ENCODE results near the gene TCAP. TPM values are rescaled to one million over a fixed set of nuclear protein-coding genes. Genes with fewer than 3 reads are reported as not detected.
A peak's percentile ranks its signal among the peaks of the same experiment; 100 is the strongest.

Gene TCAP
- total and polyA plus RNA-seq, 2 donors (not counting 1 experiment from before 2014, with no cell fraction given) = 0.05 to 0.17 TPM

DNA sequence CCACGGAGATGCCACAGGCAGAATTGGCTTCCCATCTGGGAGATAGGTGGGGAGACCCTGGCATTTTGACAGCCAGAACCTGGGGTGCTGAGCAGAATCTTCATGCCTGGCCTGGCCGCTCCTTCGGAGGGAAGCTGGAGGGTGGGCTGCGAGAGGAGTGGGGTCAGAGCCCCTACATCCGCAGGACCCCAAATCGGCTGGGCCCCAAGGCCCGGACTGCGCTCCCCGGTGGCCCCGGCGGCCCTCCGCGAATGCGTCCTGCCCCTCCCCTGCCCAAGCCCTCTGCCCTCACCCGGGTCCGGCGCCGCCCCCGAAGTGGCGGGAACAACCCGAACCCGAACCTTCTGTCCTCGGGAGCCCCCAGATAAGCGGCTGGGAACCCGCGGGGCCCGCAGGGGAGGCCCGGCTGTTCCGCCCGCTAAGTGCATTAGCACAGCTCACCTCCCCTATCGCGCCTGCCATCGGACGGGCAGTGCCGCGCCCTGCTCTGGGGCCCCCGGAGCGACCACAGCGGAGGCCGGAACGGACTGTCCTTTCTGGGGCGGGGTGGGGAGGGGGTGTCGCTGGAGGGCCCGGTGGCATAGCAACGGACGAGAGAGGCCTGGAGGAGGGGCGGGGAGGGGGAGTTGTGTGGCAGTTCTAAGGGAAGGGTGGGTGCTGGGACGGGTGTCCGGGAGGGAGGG, 2.3 kb downstream of the TCAP start:
- H3K4me2 ChIP-seq (ENCODE audit: extremely low read depth, insufficient read depth, low read length) = no peak overlapping the region
- H3K4me1 ChIP-seq (ENCODE audit: control insufficient read depth, extremely low read depth, insufficient read depth, low read length) = peaks cover 2% of the 10 kb centered on the region
- H3K4me3 ChIP-seq (replicated peaks in 1 of 4; ENCODE audit: control extremely low read depth in 1 of 4, insufficient read depth in 1 of 4, low read depth in 3 of 4, low read length in 4 of 4) = no peak overlapping the region
- peak; percentile 73 for TF ChIP-seq EZH2 (IDR thresholded peaks at IDR 0.05; ENCODE audit: low read length, missing control alignments)
- TF ChIP-seq, protein P1, sequence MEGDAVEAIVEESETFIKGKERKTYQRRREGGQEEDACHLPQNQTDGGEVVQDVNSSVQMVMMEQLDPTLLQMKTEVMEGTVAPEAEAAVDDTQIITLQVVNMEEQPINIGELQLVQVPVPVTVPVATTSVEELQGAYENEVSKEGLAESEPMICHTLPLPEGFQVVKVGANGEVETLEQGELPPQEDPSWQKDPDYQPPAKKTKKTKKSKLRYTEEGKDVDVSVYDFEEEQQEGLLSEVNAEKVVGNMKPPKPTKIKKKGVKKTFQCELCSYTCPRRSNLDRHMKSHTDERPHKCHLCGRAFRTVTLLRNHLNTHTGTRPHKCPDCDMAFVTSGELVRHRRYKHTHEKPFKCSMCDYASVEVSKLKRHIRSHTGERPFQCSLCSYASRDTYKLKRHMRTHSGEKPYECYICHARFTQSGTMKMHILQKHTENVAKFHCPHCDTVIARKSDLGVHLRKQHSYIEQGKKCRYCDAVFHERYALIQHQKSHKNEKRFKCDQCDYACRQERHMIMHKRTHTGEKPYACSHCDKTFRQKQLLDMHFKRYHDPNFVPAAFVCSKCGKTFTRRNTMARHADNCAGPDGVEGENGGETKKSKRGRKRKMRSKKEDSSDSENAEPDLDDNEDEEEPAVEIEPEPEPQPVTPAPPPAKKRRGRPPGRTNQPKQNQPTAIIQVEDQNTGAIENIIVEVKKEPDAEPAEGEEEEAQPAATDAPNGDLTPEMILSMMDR (conservative IDR thresholded peaks at IDR 0.05 in 1 of 2, IDR thresholded peaks at IDR 0.05 in 1 of 2; ENCODE audit: low read depth in 1 of 2, low read length in 2 of 2) = no peak
- peaks cover 38% of the 10 kb centered on the region for H3K27me3 ChIP-seq (ENCODE audit: control insufficient read depth, insufficient read depth, low read length)
- no peak overlapping the region for H3K27ac ChIP-seq (ENCODE audit: insufficient read depth, low read length)
- peaks cover 3% of the 10 kb centered on the region for H3K36me3 ChIP-seq (ENCODE audit: control insufficient read depth, insufficient read depth, low read length)
- H4K20me1 ChIP-seq (ENCODE audit: control insufficient read depth, extremely low read depth, insufficient read depth, low read length) = no peaks in the 10 kb centered on the region
- DNase-seq (ENCODE audit: low read depth in 2 of 2) = no peak
- H3K9me3 ChIP-seq (ENCODE audit: control insufficient read depth, insufficient read depth, low read depth, low read length) = no peaks in the 10 kb centered on the region
- H2AFZ ChIP-seq (ENCODE audit: low read length) = no peak overlapping the region
- no peak overlapping the region for H3K9ac ChIP-seq (ENCODE audit: insufficient read depth, low read length)
- no peaks in the 10 kb centered on the region for H3K79me2 ChIP-seq (ENCODE audit: control insufficient read depth, insufficient read depth, low read length)

DNA sequence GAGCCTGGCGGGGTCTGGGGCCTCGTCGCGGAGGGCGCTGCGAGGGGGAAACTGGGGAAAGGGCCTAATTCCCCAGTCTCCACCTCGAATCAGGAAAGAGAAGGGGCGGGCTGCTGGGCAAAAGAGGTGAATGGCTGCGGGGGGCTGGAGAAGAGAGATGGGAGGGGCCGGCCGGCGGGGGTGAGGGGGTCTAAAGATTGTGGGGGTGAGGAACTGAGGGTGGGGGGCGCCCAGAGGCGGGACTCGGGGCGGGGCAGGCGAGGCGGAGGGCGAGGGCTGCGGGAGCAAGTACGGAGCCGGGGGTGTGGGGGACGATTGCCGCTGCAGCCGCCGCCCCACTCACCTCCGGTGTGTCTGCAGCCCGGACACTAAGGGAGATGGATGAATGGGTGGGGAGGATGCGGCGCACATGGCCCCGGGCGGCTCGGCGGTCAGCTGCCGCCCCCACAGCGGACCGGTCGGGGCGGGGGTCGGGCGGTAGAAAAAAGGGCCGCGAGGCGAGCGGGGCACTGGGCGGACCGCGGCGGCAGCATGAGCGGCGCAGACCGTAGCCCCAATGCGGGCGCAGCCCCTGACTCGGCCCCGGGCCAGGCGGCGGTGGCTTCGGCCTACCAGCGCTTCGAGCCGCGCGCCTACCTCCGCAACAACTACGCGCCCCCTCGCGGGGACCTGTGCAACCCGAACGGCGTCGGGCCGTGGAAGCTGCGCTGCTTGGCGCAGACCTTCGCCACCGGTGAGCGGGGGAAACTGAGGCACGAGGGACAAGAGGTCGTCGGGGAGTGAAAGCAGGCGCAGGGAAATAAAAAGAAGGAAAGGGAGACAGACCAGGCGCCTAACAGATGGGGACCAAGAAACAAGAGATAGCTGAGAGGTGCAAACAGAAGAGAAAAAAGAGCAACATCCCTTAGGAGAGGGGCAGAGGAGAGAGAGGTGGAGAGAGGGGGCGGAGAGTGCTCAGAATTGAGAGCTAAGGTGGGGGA, 3.1 kb downstream of the TCAP start, which contains the start of gene PNMT:
TSS of gene PNMT (plus strand) at position 509 of the 980 bp plus-strand sequence. CDS start at position 532, 23 bp downstream.
- peaks cover 2% of the 10 kb centered on the region for H3K4me1 ChIP-seq (ENCODE audit: control insufficient read depth, extremely low read depth, insufficient read depth, low read length)
- H3K36me3 ChIP-seq (ENCODE audit: control insufficient read depth, insufficient read depth, low read length) = no peaks in the 10 kb centered on the region
- no peaks in the 10 kb centered on the region for H3K79me2 ChIP-seq (ENCODE audit: control insufficient read depth, insufficient read depth, low read length)
- peak within 1 kb of the TSS; percentile 64 for H3K4me2 ChIP-seq (ENCODE audit: extremely low read depth, insufficient read depth, low read length)
- H4K20me1 ChIP-seq (ENCODE audit: control insufficient read depth, extremely low read depth, insufficient read depth, low read length) = no peaks in the 10 kb centered on the region
- no peaks in the 10 kb centered on the region for H3K9me3 ChIP-seq (ENCODE audit: control insufficient read depth, insufficient read depth, low read depth, low read length)
- H2AFZ ChIP-seq (ENCODE audit: low read length) = no peak within 1 kb of the TSS
- H3K4me3 ChIP-seq (replicated peaks in 1 of 4; ENCODE audit: control extremely low read depth in 1 of 4, insufficient read depth in 1 of 4, low read depth in 3 of 4, low read length in 4 of 4) = peak within 1 kb of the TSS in 1 of 4 experiments; percentile 27
- H3K27me3 ChIP-seq (ENCODE audit: control insufficient read depth, insufficient read depth, low read length) = peaks cover 38% of the 10 kb centered on the region
- peak; percentile 52 to 53 for DNase-seq (ENCODE audit: low read depth in 2 of 2)
- peak; percentile 80 for TF ChIP-seq EZH2 (IDR thresholded peaks at IDR 0.05; ENCODE audit: low read length, missing control alignments)
- TF ChIP-seq, protein P1 (conservative IDR thresholded peaks at IDR 0.05 in 1 of 2, IDR thresholded peaks at IDR 0.05 in 1 of 2; ENCODE audit: low read depth in 1 of 2, low read length in 2 of 2) = peak; percentile 47 to 53
- no peak within 1 kb of the TSS for H3K9ac ChIP-seq (ENCODE audit: insufficient read depth, low read length)
- H3K27ac ChIP-seq (ENCODE audit: insufficient read depth, low read length) = no peak within 1 kb of the TSS

Measured in fibroblast of lung (primary cell).